Measurements from ENCODE around the gene MAP3K13.

The MAP3K13 gene

GRCh38 chr3:185400866-185401265 lies 37.9 kb downstream of the MAP3K13 start:
- no peak for TF ChIP-seq CTCF (IDR thresholded peaks at IDR 0.05; ENCODE audit: low read depth, low read length)
- H3K4me3 ChIP-seq (ENCODE audit: low read depth, low read length), result no peak overlapping the region

GRCh38 chr3:185401319-185401955 lies 38.5 kb downstream of the MAP3K13 start:
- TF ChIP-seq CTCF (IDR thresholded peaks at IDR 0.05; ENCODE audit: low read depth, low read length), result no peak
- H3K4me3 ChIP-seq (ENCODE audit: low read depth, low read length), result no peak overlapping the region

GRCh38 chr3:185402561-185402960 lies 39.6 kb downstream of the MAP3K13 start:
- no peak for TF ChIP-seq CTCF (IDR thresholded peaks at IDR 0.05; ENCODE audit: low read depth, low read length)
- no peak overlapping the region for H3K4me3 ChIP-seq (ENCODE audit: low read depth, low read length)

GRCh38 chr3:185403002-185403401 lies 40.1 kb downstream of the MAP3K13 start:
- TF ChIP-seq CTCF (IDR thresholded peaks at IDR 0.05; ENCODE audit: low read depth, low read length), result no peak

GRCh38 chr3:185405243-185405642 lies 42.3 kb downstream of the MAP3K13 start:
- no peak for TF ChIP-seq CTCF (IDR thresholded peaks at IDR 0.05; ENCODE audit: low read depth, low read length)
- H3K4me3 ChIP-seq (ENCODE audit: low read depth, low read length), result no peak overlapping the region

More at GRCh38 chr3:185403002-185403401, 40.1 kb downstream of the MAP3K13 start:
- no peak overlapping the region for H3K4me3 ChIP-seq (ENCODE audit: low read depth, low read length)

- no peak overlapping the region for H3K4me3 ChIP-seq (ENCODE audit: low read depth, low read length)
- no peak for TF ChIP-seq CTCF (IDR thresholded peaks at IDR 0.05; ENCODE audit: low read depth, low read length)
Measured at GRCh38 chr3:185405664-185406063, 42.7 kb downstream of the MAP3K13 start.

GRCh38 chr3:185406121-185406620 lies 43.2 kb downstream of the MAP3K13 start:
- H3K4me3 ChIP-seq (ENCODE audit: low read depth, low read length), result no peak overlapping the region
- no peak for TF ChIP-seq CTCF (IDR thresholded peaks at IDR 0.05; ENCODE audit: low read depth, low read length)

Data from WI38 (cell line).